PFSK-1 (cell line): ENCODE measurements around the gene SFTPB.

ENCODE experiments used
- FOXP2 ChIP-seq: optimal IDR thresholded peaks from 2 replicates; pipeline ENCODE3; 2011; ENCODE audit warnings: borderline replicate concordance, control low read depth, inconsistent platforms; ENCODE audit not compliant: insufficient read depth; ENCODE audit errors: extremely low read length, extremely low read depth
- REST ChIP-seq, 2 experiments: IDR thresholded peaks; 2 replicates each; pipeline versions ENCODE4 v1.6.1 to v1.8.0; 2011 to 2012; ENCODE audit warnings: low read depth in 2 of 2, low read length in 2 of 2, control low read depth in 1 of 2, inconsistent platforms in 1 of 2, mild to moderate bottlenecking in 1 of 2, moderate library complexity in 1 of 2; ENCODE audit not compliant: insufficient read depth in 1 of 2
- SIN3A ChIP-seq: IDR thresholded peaks from 2 replicates; pipeline ENCODE4 v1.6.1; 2012; ENCODE audit warnings: mild to moderate bottlenecking, low read length, moderate library complexity, borderline replicate concordance; ENCODE audit not compliant: insufficient read depth

GRCh38 chr2:85702800-85703199 is 34.8 kb upstream of the SFTPB start:
- no peak for TF ChIP-seq REST (IDR thresholded peaks at IDR 0.05; ENCODE audit: insufficient read depth in 1 of 2, low read depth in 2 of 2, low read length in 2 of 2)
- TF ChIP-seq SIN3A: no peak
- TF ChIP-seq FOXP2: no peak
